NCI-H748 treated with DMSO at 0.1 percent for 48 hours (cell line): ENCODE data around the gene L3MBTL4.

Experiments used
- DNase-seq: peaks from one replicate; lab custom pipeline; 2025; lab: John Stamatoyannopoulos, UW

The L3MBTL4 gene

DNA sequence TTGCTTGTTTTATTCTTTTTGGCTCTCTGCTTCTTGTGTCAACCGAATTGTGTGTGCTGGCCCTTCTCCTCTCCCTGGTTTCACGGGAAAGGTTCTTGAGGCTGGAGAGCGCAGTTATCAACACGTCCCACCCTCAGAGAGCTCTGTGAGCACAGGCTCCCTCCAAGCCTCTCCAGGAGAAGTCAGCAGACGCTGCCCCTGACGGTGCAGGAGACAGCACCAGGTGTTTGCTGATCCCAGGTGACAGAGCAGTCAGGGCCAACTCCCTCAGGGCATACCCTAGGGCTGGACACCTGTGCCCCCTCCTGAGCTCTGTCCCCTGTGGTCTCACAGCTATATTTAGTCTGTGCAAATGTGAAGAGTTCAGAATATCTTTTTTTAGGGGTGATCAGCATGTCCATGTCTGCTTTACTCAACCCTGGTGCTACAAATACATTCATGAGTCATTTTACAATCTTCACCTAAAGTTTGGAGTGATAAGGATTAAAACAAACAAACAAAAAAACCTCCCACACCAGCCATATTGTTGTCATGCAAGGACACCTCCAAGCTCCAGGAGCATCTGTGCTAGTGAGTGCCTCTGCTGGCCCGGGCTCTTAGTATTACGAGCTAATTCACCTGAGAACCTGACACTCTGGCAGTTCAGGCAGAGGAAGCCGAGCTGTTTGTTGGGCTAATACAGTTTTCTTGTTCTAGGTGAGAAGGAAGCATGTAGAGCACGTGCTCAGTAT lies 453.4 kb downstream of the L3MBTL4 start:
- DNase-seq: no peak

DNA sequence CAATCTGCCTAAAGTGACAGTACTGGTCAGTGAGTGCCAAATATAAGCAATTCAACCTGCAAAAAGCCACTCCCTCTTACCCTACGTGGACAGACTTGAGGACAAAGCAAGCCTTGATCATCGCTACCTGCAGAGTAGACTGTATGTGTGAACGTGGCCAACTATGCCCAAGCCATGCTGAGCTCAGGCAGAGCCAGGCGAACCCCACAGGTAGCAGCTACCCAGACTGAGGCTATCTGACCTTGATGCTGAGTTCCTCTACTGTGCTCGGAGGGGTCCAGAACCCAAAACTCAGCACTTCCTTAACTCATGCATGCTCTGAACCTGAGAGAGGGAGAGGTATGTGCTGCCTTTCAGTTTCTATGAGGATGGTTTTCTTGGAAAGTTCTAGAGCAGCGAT lies 455.9 kb downstream of the L3MBTL4 start:
- no peak for DNase-seq

DNA sequence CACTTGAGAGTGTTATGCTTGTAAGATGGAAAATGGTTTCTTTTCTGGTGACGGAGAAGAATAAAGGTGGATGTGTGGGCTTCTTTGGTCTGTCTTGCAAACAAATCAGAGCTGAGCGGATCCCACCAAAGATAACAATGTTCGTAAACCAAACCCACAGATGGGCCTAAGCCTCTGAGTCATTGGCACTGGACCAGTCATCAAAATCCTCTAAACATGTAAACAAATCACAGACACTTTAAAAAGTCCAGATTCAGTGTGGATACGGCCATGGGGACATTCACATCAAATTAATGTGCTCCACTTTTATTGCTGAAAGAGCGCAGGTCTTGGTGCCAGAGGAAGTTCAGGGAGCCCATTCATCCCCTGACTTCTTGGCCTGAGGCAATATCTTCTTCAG lies 458.9 kb downstream of the L3MBTL4 start:
- DNase-seq: no peak

DNA sequence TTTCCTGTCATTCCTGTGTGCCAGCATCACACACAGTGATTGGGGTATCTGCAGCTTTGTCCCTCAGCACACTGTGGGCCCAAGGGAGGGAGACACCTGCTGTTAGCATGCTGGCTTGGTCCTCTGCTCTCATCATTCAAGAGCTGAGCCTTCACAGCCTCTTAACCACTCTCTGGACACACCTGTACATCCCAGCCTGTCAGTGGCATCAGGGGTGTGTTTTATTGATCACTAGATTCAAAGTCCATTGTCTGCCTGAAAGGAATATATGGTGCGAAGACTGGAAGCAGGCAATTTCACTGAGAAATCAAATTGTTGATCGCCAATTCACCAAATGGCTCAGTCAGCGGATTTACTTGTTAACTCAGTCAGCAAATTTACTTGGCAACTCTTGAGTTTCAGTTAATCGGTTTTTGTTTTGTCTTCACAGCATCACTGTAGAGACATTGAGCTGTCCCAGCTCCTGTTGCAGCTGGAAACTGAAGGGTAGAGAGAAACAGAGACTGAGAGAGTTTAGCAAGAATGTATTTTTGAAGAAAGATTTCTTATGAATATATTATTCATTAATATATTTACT lies 463.1 kb downstream of the L3MBTL4 start:
- no peak for DNase-seq

DNA sequence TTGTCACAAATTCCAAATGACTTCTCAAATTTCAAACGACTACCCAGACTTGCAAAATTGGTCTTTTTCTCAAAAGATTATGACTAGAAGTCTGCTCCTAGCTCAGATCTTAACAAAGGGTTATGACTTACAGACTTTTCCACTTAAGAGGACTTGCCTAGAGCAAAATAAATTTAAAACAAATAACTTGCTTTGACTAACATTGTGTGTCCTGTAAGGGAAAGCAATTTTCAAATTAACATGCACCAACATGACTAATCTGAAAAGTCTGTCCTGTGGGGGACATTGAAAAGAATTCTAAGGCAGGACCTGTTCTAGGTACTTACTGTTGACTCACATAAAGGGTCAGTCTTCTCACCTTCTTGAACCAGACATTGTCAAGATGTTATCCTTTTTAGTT lies 465.9 kb downstream of the L3MBTL4 start:
- no peak for DNase-seq

DNA sequence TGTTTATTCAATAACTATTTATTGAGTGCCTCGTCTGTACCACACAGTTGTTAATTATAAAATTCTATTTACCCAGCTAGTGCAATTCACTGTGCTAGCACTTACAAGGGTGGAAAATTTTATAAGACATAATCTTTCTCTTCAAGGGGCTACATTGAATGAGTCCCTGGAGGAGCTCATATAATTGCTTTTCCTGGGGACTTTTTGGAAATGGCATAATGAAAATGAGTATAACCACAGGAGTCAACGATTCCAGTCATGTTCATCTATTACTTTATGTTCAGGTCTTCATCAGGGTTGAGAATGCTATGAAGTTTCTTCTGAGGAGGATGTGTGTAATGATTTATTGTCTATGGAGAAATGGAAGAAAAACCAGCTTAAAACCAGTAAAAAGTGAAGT lies 466.5 kb downstream of the L3MBTL4 start:
- no peak for DNase-seq

DNA sequence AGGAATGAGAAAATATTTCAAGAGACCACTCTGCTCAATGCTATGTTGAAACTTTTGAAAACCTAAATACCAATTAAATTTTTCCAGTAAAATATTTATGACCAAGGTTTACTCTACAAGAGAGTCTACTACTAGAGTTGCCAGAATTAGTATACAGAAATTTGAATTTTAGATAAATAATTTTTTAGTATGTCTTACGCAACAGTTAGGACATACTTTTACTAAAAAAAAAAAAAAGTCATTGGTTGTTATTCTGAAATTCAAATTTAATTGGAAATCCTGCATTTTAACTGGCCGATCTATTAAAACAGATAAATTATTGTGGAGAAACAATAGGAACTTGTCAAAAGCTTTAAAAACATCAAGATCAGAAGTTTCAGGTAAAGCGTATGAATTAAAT lies 470.3 kb downstream of the L3MBTL4 start:
- no peak for DNase-seq

DNA sequence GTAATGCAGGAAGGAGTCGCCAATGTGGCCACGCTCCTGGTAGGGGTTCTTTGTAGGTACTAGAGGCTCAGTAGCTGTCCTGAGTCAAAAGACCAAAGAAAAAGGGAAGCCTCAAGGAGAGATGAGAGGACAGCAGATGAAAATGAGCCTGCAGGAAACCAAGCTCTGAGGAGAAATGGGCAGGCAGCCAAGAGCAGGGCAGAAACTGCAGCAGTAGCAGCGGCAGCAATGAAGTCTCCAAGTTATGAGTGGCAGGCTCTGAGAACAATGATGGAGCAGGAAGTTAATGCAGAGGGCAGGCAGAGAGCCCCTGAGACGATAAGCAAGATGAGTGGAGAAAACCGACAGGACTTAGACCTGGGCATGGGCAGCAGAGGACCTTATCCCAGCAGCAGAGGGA lies 471.2 kb downstream of the L3MBTL4 start:
- DNase-seq: peak; percentile 4

DNA sequence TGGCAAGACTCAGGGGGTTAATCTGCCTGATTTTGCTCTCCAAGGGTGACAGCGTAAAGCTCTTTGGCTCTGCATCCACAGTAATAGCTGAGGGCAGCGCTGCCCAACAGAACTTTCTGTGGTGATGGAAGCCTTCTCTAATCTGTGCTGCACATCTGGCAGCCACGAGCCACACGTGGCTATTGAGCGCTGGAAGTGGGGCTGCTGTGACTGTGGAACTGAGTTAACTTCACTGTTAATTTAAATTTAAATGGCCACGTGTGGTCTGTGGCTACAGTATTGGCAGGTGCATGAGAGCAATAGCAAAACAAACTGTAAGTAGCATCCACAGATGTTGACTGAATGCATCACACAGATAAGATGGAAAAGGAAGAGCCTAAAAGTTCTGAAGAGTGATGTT lies 472.1 kb downstream of the L3MBTL4 start:
- no peak for DNase-seq

DNA sequence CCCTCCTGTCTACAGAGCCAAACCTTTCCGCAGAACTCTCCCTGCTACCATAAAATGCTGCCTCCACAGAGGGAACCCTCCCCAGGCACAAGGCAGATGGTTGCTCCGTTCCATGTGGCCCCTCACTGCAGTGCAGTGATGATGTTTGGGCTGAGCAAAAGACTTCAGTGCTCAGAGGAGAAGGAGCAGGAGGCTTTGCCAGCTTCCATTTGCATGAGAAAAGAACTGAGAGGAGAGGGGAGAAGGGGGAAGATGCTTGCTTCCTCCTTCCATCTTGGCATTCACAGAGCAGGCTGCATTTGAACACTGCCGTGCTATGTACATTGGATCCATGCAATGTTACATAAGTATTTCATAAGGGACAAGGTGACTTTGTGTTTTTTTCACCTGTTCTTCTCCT lies 472.8 kb downstream of the L3MBTL4 start:
- DNase-seq: no peak

DNA sequence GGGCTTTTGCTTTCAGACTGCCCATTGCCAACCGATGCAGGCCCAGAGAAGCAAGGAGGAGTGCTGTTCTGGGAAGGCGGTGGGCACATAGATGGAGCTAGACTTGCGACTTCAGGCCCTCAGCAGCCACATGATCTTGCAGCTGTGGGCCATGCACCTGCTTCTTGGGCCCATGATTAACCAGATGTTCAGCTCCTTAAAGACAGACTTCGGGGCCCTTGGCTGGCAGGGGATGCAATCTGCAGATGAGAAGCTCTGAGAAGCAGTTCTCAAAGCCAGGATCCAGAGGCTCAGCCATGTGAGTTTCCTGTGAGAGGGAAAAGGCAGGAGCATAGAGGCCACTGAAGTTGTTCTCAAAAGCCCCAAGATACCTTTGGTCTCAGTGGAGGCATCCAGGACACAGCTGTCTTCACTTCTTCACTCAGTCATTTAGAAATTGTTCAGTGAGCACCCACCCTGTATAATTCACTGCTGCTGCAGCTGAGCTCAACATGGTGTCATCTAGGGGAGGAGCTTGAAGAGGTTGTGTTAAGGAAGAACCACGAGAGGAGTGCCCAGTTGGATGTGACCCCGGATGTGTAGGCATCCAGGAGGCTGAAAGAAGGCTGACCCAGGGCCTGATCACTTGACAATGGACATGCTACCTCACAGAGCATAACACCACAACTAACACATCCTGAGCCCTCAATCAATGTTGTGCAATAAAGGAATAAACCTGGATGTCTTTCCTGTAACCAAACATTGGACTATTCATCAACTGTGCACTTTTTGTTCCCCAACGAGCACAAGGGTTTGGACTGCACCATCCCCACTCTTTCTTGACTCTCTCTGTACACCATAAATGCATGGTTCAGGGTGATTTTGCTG lies 474.7 kb downstream of the L3MBTL4 start:
- no peak for DNase-seq

DNA sequence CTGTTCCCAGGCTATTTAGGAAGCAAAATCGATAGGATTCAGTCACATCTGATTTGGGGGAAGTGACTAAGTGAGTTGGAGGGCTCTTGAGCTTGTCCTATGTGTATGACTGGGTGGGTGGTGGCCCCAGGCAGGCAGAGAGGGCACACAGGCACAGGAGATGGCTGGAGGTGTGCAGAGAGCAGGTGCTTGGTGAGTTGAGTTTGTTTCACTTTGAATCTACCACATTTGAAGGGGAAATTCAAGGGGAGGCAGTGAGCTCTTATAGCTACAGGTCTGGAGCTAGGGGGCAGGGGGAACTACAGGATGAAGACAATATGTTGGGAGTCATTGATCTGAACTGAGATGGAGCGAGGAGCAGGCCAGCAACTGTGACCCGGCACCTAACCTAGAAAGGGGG lies 476.9 kb downstream of the L3MBTL4 start:
- no peak for DNase-seq

DNA sequence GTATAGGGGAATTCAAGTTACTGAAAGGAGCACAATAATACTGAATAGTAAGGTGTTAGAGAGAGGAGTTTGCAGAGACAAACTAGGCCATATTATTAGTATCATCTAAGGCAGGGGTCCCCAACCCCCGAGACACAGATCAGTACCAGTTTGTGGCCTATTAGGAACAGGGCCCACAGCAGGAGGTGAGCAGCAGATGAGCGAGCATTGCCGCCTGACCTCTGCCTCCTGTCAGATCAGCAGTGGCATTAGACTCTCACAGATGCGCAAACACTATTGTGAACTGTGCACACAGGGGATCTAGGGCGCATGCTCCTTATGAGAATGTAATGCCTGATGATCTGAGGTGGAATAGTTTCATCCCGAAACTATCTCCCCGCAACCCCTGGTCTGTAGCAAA lies 477.6 kb downstream of the L3MBTL4 start:
- no peak for DNase-seq

DNA sequence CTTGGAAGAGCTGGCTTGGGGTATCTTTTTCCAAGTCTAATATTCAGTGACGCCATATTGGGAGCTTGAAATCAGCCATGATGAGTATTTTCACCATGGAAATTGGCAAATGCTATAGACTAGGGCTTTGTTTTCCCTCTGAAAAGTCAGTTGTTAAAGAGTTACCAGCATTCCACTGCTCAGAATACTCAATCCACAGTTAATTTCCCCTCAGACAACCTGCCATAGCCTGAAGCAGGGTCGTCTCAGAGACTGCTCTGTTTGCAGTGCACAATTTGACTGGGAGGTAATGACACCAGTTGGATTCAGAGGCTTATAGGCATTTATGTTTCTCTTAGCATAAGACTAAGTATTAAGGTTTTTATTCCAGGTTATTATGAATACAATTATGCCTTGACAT lies 483.9 kb downstream of the L3MBTL4 start:
- DNase-seq: no peak

DNA sequence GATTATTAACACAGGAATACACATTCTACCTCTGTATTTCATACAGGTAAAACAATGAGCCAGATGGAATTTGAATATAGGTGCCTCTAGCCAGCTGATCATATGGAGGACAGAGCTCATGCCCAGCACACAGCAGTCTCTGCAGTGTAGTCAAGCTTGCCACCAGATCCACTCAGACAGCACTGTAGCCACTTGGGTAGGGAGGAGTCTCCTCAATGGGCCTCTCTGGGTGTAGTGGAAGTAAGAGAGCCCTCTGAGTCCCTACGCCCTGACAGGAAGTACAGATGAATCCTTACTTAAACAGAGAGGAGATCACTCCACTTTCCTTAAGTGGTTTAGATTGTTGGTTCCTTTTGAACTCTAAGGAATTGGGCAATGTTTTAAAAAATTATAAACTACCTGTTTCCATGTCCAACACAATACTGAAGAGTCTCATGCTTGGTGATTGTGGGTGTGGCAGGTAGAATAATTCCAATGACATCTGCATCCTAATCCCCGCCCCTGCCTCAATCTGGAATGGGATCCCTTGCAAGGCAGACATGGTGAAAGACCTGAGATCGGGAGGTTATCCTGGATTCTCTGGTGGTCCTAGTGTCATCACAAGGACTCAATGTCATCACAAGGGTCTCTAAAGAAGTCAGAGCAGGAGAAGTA lies 496.4 kb downstream of the L3MBTL4 start:
- no peak for DNase-seq

DNA sequence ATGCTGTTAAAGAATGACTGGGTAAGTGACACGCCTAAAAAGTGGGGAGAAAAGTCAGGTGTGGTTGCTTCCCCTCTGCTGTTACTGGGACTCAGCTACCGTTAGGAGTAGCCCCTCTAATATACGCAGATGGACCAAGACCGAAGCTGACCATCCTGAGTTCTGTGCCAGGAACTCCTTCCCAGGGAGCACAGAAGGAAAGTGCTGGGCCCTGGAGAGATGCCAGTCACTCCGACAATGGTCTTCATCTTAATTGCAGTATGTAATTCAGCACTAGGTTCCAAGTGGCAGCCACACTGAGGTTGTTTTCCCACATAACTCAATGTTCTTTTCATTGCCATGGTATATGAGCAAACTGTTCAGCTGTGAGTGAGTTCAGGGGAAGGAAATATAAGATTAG lies 499.8 kb downstream of the L3MBTL4 start:
- no peak for DNase-seq

DNA sequence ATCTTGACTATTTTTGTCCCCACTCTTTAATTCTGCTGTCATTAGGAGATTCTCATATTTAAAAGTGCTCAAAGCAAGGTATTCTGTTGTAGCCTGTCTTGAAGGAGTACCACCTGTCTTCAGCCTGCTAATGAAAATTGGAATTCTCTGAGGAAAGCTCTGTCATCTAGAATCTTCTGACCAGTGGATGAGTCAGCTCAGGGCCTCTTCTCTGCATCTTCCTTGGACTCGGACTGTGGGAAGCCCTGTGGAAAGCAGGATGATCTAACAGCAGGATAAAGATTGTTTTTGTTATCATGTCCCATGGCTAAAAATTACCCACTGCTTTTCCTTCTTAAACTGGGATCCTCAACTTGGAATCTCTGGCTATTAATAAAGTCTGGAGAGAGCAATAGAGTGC lies 500.7 kb downstream of the L3MBTL4 start:
- no peak for DNase-seq

DNA sequence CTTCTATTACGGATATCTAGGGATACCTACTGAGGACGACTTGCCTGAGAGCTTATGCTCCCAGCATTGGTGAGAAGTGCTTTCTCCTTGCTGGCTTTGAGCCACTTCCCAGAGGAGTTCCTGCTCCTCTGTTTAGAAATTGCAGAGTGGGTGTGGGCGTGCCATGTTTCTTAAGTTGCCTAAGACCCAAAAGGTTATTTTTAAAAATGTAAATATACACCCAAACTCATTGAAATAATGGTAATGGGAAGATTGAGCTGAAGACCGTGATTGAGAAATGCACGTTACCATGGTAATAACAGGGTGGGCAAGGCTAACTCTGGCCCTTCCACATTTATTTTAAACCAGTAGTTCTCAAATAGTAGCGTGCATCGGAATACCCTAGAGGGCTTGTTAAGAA lies 502.1 kb downstream of the L3MBTL4 start:
- DNase-seq: no peak

DNA sequence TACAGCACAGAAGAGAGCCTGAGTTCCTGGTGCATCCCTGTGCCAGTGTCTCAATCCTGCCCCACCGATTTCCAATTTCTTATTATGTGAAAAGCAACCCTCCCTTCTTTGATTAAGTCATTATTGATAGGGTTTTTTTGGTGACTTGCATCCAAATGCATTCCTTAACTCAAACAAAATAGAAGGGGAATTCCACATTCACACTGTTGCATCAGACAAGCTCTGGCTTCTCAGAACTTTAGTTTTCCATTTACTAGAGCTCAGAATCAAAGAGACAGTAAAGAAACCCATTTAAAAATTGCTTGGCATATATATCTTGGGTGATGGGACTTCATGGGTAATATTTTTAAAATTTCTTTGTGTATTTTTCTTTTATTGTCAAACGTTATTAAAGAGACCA lies 505.6 kb downstream of the L3MBTL4 start:
- DNase-seq: no peak
